NCI-H446 treated with DMSO at 0.1 percent for 48 hours (cell line): ENCODE results near the gene NDUFA5.

ENCODE experiments used
- DNase-seq: peaks from one replicate; lab custom pipeline; 2025; lab: John Stamatoyannopoulos, UW

NDUFA5 gene

DNA sequence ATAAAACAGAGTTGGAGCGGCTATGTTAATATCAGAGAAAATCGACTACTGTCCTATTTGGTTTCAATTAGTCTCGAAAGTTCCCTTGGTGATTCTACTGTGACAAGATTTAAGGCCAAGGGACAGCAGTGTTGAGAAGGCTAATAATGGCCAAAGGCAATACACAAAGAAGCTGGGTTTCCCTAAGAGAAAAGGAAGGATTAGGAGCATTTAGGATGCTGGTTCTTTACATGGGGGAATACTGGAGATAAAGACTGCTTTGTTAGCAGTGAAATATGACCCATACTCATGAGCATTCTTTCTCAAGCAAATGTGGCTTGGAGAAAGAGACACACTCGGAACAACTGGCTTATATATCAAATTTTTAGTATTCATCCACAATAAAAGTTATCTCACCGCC lies 55.4 kb downstream of the NDUFA5 start:
- DNase-seq: no peak

DNA sequence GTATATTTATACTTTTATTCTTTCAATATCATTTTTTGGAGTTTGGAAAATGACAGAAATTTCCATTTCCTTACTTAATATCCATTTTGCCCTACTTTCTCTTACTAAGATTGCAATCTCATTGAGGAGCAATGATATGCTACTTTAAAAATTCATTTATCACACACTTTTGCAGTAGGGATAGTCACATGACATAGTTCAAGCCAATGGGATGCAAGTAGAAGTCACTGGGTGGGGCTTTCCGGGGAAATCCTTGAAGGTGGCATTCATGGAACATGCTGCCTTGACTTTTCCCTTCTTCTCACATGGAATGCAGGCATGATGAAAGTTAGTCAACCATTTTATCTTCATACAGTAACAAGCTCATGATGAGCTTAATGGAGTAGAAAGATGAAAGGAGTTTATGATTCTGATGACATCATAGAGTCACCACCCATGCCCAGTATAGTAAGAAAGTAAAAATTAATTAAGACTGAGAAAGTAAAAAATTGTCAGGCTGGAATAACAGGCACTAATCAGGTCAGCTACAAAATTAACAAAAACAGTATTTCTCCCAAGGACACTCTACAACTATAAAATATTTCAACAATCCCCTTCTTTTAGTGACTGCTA lies 56.6 kb downstream of the NDUFA5 start:
- no peak for DNase-seq

DNA sequence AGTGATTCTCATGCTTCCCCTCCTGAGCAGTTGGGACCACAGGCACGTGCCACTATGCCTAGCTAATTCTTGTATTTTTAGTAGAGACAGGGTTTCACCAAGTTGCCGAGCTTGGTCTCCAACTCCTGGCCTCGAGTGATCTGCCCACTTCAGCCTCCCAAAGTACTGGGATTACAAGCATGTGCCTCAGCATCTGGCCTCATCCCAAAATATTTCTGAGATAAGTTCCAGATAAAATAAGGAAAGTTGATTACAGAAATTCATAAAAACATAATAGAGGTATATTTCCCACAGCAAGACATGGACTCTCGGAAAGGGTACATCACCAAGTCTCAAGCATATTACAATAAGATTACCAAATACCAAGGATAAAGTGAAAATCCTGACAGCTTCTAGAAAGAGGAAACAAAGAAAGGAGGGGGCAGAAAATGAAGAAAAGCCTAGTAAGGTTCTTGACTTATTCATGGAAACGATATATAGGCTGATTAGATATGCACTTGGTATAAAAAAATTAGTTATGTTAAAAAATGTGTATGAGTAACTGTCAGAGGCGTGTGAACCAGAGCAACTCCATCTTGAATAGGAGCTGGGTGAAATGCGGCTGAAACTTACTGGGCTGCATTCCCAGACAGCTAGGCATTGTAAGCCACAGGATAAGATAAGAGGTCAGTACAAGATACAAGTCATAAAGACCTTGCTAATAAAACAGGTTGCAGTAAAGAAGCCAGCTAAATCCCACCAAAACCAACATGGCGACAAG lies 58.2 kb downstream of the NDUFA5 start:
- no peak for DNase-seq

GRCh38 chr7:123498601-123499000 lies 59.0 kb downstream of the NDUFA5 start:
- no peak for DNase-seq

GRCh38 chr7:123498031-123498430 lies 59.6 kb downstream of the NDUFA5 start:
- no peak for DNase-seq

DNA sequence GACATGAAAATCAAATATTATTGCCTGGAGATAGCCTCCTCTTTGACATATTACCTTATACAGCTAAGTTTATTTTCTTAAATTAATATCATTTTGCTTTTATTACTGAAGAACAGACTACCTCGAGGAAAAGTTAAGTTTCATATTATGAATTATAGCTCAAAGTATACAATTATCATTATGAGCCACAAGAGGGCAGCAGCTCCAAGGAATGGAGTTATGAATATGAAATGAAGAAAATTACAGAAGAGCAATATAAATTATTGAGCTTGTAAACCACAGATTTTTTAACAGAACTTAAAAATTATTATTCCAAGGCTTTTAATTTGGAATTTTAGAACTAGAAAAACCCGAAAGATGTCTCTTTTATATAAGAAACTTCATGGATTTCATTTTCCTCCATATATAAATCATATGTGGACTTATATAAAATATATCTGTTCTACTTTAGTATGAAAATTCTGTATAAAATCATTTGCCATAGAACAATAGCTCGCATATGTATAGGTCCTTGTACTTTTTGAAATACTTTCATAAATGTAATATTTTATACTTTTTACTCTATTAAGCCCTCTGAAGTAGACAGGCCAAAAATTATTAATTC lies 63.3 kb downstream of the NDUFA5 start:
- DNase-seq: no peak

DNA sequence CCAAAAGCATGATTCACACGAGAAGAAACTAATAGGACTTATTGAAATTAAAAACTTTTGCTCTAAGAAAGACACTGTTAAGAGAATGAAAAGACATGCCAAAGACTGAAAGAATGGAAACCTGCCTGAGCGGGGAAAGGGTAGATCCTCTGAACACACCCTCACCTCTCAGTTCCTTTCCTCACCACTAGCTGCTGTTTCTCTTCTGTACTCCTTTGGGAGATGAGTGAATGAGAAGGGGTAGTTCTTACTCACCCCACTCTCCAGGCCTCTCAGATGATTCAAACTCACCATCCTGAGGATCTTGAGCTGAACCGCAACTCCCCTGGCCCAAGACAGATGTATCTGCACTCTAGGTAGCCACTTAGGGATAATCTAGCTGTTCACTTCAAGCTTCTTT lies 65.1 kb downstream of the NDUFA5 start:
- DNase-seq: no peak
